ENCODE measurements around the gene ADIPOR2. TPM values are rescaled to one million over a fixed set of nuclear protein-coding genes. Genes with fewer than 3 reads are reported as not detected.

ADIPOR2 gene
- total RNA-seq, 1 experiment from 2014 or later = 45.3 TPM

DNA sequence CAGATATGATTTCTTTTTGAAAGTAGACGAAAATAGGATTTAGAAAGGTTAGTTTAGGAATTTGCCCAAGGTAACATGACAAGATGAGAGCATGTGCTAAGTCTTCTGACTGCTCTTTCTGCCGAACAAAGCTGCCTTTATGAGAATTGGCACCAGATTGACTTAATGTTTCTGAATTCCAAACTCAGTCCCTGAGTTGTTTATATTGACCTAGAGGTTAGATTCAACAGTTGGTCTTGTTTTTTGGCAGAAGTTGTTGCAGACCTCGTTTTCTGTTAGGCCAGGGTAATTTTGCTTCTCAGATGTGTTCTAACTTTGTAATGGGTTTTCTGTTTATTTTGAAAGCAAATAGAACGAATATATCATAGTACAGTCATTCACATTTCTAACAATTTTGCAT lies 68.0 kb downstream of the ADIPOR2 start:
- Histone ChIP-seq H2BK20ac (ENCODE audit: low read depth, low read length, poor library complexity, severe bottlenecking) (no peak overlapping the region), H4K20me1 (ENCODE audit: control insufficient read depth, insufficient read depth, insufficient read length) (no peaks in the 10 kb centered on the region), H3T11ph (ENCODE audit: low read length) (no peak overlapping the region), H3K27ac (ENCODE audit: insufficient read length, low read depth, low read length) (no peak overlapping the region), H3K27me3 (ENCODE audit: insufficient read depth, low read length) (no peaks in the 10 kb centered on the region), H4K91ac (ENCODE audit: insufficient read length, low read depth, low read length) (no peak overlapping the region), H4K8ac (replicated peaks; ENCODE audit: insufficient read length, low read depth, low read length) (no peak overlapping the region), H2AFZ (ENCODE audit: low read length) (no peak overlapping the region), H3K9ac (ENCODE audit: extremely low read depth, insufficient read length, low read length) (no peak overlapping the region), H3K79me1 (ENCODE audit: insufficient read depth, low read depth, low read length, poor library complexity, severe bottlenecking) (no peaks in the 10 kb centered on the region), H2AK5ac (ENCODE audit: insufficient read length, low read length) (no peak overlapping the region), H2BK5ac (ENCODE audit: insufficient read length, low read length) (no peak overlapping the region), H3K4me1 (ENCODE audit: insufficient read depth, low read length) (no peaks in the 10 kb centered on the region), H3K4me2 (ENCODE audit: insufficient read depth, insufficient read length, low read length) (no peak overlapping the region), H3K23me2 (ENCODE audit: insufficient read length, low read depth, low read length, poor library complexity, severe bottlenecking) (no peaks in the 10 kb centered on the region), H2BK12ac (ENCODE audit: insufficient read length, low read depth, low read length) (no peak overlapping the region), H3K4ac (ENCODE audit: low read depth, low read length) (no peak overlapping the region), H3K79me2 (ENCODE audit: insufficient read depth, low read length) (peaks cover 3% of the 10 kb centered on the region; the same call in 1 of the 2 replicates), H4K5ac (ENCODE audit: insufficient read length, low read depth, low read length) (no peak overlapping the region), H3K14ac (ENCODE audit: insufficient read depth, low read length) (no peak overlapping the region), H2BK120ac (ENCODE audit: low read depth, low read length, poor library complexity, severe bottlenecking) (no peak overlapping the region), H3K18ac (ENCODE audit: insufficient read length, low read depth, low read length) (no peak overlapping the region), H3K56ac (ENCODE audit: insufficient read length, low read depth, low read length) (no peak overlapping the region), H2BK15ac (ENCODE audit: low read depth, low read length) (no peak overlapping the region), H3K23ac (ENCODE audit: insufficient read length, low read depth, low read length) (no peak overlapping the region), H3K9me3 (ENCODE audit: control insufficient read depth, low read depth, low read length) (no peaks in the 10 kb centered on the region)
- peaks cover 8 to 27% (median 15%) of the 10 kb centered on the region in 3 experiments; a peak in 6 of 7 replicates for H3K36me3 Mint-ChIP-seq (ENCODE audit: insufficient read depth in 1 of 3, low read depth in 3 of 3)
- TF ChIP-seq, protein P1, sequence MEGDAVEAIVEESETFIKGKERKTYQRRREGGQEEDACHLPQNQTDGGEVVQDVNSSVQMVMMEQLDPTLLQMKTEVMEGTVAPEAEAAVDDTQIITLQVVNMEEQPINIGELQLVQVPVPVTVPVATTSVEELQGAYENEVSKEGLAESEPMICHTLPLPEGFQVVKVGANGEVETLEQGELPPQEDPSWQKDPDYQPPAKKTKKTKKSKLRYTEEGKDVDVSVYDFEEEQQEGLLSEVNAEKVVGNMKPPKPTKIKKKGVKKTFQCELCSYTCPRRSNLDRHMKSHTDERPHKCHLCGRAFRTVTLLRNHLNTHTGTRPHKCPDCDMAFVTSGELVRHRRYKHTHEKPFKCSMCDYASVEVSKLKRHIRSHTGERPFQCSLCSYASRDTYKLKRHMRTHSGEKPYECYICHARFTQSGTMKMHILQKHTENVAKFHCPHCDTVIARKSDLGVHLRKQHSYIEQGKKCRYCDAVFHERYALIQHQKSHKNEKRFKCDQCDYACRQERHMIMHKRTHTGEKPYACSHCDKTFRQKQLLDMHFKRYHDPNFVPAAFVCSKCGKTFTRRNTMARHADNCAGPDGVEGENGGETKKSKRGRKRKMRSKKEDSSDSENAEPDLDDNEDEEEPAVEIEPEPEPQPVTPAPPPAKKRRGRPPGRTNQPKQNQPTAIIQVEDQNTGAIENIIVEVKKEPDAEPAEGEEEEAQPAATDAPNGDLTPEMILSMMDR (conservative IDR thresholded peaks at IDR 0.05) = no peak
- DNase-seq = no peak
- WGBS (ENCODE audit: extremely low coverage, insufficient read length, low lambda C conversion rate) = no CpG with 5 or more reads among the region's 4 CpGs
- no peaks in the 10 kb centered on the region for H3K27me3 Mint-ChIP-seq (ENCODE audit: low read depth)
- peak overlapping the region; percentile 5 to 75 (median 30); a peak in 3 of 7 replicates for H3K27ac Mint-ChIP-seq
- no peak overlapping the region for H3K4me3 Mint-ChIP-seq
- H3K4me1 Mint-ChIP-seq = peaks cover 8 to 17% of the 10 kb centered on the region in 2 experiments
- no peaks in the 10 kb centered on the region for H3K9me3 Mint-ChIP-seq
